DMS 273 (cell line): ENCODE data around the gene EIF3L.
"Not testable (repeated sequence)": the region's sequence is repeated elsewhere in the genome, so short reads cannot be mapped to it uniquely, and the experiment has no call there.

ENCODE experiments used
- DNase-seq: peaks from one replicate; lab custom pipeline; 2025; ENCODE audit not compliant: unreplicated experiment; lab: John Stamatoyannopoulos, UW

Gene EIF3L

GRCh38 chr22:37849089-37849751 lies at the start of gene EIF3L:
EIF3L (plus strand) TSS chr22:37849419; CDS start chr22:37849450, 31 bp downstream.
- DNase-seq: peak; percentile 93

GRCh38 chr22:37799979-37800378 lies 49.2 kb upstream of the EIF3L start:
- not testable (repeated sequence) for DNase-seq

GRCh38 chr22:37801946-37802309 lies 47.3 kb upstream of the EIF3L start:
- DNase-seq: peak; percentile 50

- DNase-seq: peak; percentile 76
Observed at GRCh38 chr22:37802310-37803194, 46.7 kb upstream of the EIF3L start.

GRCh38 chr22:37803195-37803638 lies 46.0 kb upstream of the EIF3L start:
- no peak for DNase-seq

GRCh38 chr22:37803639-37804351 lies 45.4 kb upstream of the EIF3L start:
- DNase-seq: no peak

GRCh38 chr22:37804352-37804880 lies 44.8 kb upstream of the EIF3L start:
- peak; percentile 37 for DNase-seq

GRCh38 chr22:37804881-37805809 lies 44.1 kb upstream of the EIF3L start:
- peak; percentile 90 for DNase-seq

- no peak for DNase-seq
Observed at GRCh38 chr22:37805810-37806277, 43.4 kb upstream of the EIF3L start.

GRCh38 chr22:37806409-37807333 lies 42.5 kb upstream of the EIF3L start:
- DNase-seq: peak; percentile 30

GRCh38 chr22:37807410-37808293 lies 41.6 kb upstream of the EIF3L start, which contains the start of gene GCAT:
GCAT (plus strand) TSS chr22:37807934; CDS start chr22:37807968, 34 bp downstream.
- DNase-seq: peak; percentile 97

- DNase-seq: peak; percentile 42
Observed at GRCh38 chr22:37808294-37808657, 40.9 kb upstream of the EIF3L start.

GRCh38 chr22:37809672-37810333 lies 39.4 kb upstream of the EIF3L start:
- no peak for DNase-seq

- DNase-seq: no peak
Observed at GRCh38 chr22:37811867-37812266, 37.4 kb upstream of the EIF3L start.

- no peak for DNase-seq
Observed at GRCh38 chr22:37812869-37813678, 36.1 kb upstream of the EIF3L start.

- DNase-seq: no peak
Observed at GRCh38 chr22:37815593-37815992, 33.6 kb upstream of the EIF3L start.
